HCT116 (cell line): ENCODE measurements around the gene SPRR4.

Experiments used
- ATF3 ChIP-seq: IDR thresholded peaks from 2 replicates; pipeline ENCODE4 v1.6.1; 2012
- CEBPB ChIP-seq: IDR thresholded peaks from 2 replicates; pipeline ENCODE4 v1.6.1; 2012; ENCODE audit warnings: low read depth
- CTCF ChIP-seq, 3 experiments: fragments of 200-600 bp in 1 of 3; sonication (generic) in 1 of 3; IDR thresholded peaks in 2 of 3; conservative IDR thresholded peaks in 1 of 3; 2 replicates each; pipeline ENCODE4 v1.5.1; 2012 to 2017; ENCODE audit warnings: low read depth in 2 of 3, low read length in 2 of 3, antibody characterized with exemption in 1 of 3, borderline replicate concordance in 1 of 3, control low read depth in 1 of 3, mild to moderate bottlenecking in 1 of 3, mixed read lengths in 1 of 3, mixed run types in 1 of 3, moderate library complexity in 1 of 3; ENCODE audit not compliant: insufficient read depth in 1 of 3
- EZH2 ChIP-seq: fragments of 200-600 bp; sonication (generic); IDR thresholded peaks from 2 replicates; pipeline ENCODE4 v1.6.1; 2017; ENCODE audit warnings: antibody characterized with exemption, mixed run types
- EZH2phosphoT487 ChIP-seq: fragments of 200-600 bp; IDR thresholded peaks from 2 replicates; pipeline ENCODE4 v1.6.1; 2018; ENCODE audit warnings: antibody characterized with exemption, borderline replicate concordance
- JUND ChIP-seq: IDR thresholded peaks from 2 replicates; pipeline ENCODE4 v1.6.1; 2012
- POLR2A ChIP-seq: IDR thresholded peaks from 2 replicates; pipeline ENCODE4 v1.7.0; 2011; ENCODE audit warnings: borderline replicate concordance; ENCODE audit not compliant: insufficient read depth, insufficient read length; ENCODE audit errors: extremely low read depth
- POLR2AphosphoS5 ChIP-seq: IDR thresholded peaks from 2 replicates; pipeline ENCODE4 v1.6.1; 2011; ENCODE audit warnings: mild to moderate bottlenecking, low read depth, low read length, moderate library complexity
- RAD21 ChIP-seq: IDR thresholded peaks from 2 replicates; pipeline ENCODE4 v1.6.1; 2012; ENCODE audit warnings: low read depth, mild to moderate bottlenecking
- REST ChIP-seq: IDR thresholded peaks from 2 replicates; pipeline ENCODE4 v1.6.1; 2012; ENCODE audit warnings: low read depth
- SIN3A ChIP-seq: IDR thresholded peaks from 2 replicates; pipeline ENCODE4 v1.6.1; 2012; ENCODE audit warnings: low read depth
- SRF ChIP-seq: IDR thresholded peaks from 2 replicates; pipeline ENCODE4 v1.6.1; 2012; ENCODE audit warnings: low read depth
- YY1 ChIP-seq: IDR thresholded peaks from 2 replicates; pipeline ENCODE4 v1.6.1; 2011; ENCODE audit warnings: low read length, low read depth, moderate library complexity, mild to moderate bottlenecking; ENCODE audit not compliant: insufficient replicate concordance; ENCODE audit errors: extremely low read depth
- ZBTB33 ChIP-seq: IDR thresholded peaks from 2 replicates; pipeline ENCODE4 v1.6.1; 2011; ENCODE audit warnings: mild to moderate bottlenecking, low read length, moderate library complexity; ENCODE audit not compliant: insufficient replicate concordance; ENCODE audit errors: extremely low read depth

- no peak for TF ChIP-seq SIN3A
- no peak for TF ChIP-seq YY1
- TF ChIP-seq EZH2phosphoT487: no peak
- no peak for TF ChIP-seq POLR2A
- no peak for TF ChIP-seq CTCF (IDR thresholded peaks at IDR 0.05 in 2 of 3, conservative IDR thresholded peaks at IDR 0.05 in 1 of 3; ENCODE audit: borderline replicate concordance in 1 of 3, insufficient read depth in 1 of 3, low read depth in 2 of 3, low read length in 2 of 3)
- no peak for TF ChIP-seq ZBTB33
- TF ChIP-seq EZH2: no peak
- TF ChIP-seq CEBPB: no peak
- no peak for TF ChIP-seq RAD21
- TF ChIP-seq ATF3: no peak
- no peak for TF ChIP-seq REST
- TF ChIP-seq POLR2AphosphoS5: no peak
- TF ChIP-seq SRF: no peak
- no peak for TF ChIP-seq JUND
Measured at GRCh38 chr1:152977614-152978013, 7.2 kb downstream of the SPRR4 start.
